ENCODE measurements around the gene MYLIP. TPM values are rescaled to one million over a fixed set of nuclear protein-coding genes. Genes with fewer than 3 reads are reported as not detected.

The MYLIP gene
- total and polyA plus RNA-seq, 2 of the 4 experiments (the other 2 are of a cell fraction) = 1.8 to 3.2 TPM

DNA sequence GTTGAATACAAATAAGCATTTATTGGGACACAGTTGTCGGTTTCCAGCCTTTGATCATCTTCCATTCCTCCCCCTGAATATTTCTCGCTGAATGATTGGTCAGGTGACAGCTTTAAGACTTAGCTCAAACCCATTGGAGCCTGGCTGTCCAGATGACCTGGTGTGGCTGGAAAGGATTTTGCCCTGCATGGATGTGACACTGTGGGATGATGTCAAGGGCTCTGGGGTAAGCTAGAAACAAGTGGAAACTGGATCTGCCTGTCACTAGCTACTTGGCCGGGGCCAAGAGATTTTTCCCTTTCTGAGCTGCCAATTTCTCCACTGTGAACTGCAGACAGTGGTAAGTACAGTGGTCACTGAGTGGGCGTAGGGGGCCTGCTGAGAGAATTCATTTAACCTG is 41.9 kb upstream of the MYLIP start:
- in situ Hi-C loops (cut with MboI; ENCODE audit: low sequenced_read_pairs) (no loop called here), intact Hi-C loops (cut with micrococcal nuclease) (no loop called here), dilution Hi-C loops (cut with HindIII; ENCODE audit: low sequenced_read_pairs, unreplicated experiment) (no loop called here)
- H4K91ac ChIP-seq (ENCODE audit: insufficient read depth, low read depth, low read length) = no peak overlapping the region
- H2BK5ac ChIP-seq (ENCODE audit: low read depth, low read length, poor library complexity, severe bottlenecking) = no peak overlapping the region
- H4K8ac ChIP-seq (ENCODE audit: low read depth in 2 of 2, low read length in 2 of 2) = no peak overlapping the region
- no peak overlapping the region for H2AK5ac ChIP-seq (ENCODE audit: low read depth, low read length)
- no peak overlapping the region for H2BK15ac ChIP-seq (ENCODE audit: low read depth, low read length)
- WGBS, 2 experiments (ENCODE audit: extremely low coverage in 2 of 2, insufficient read length in 1 of 2) = no CpG with 5 or more reads among the region's 4 CpGs
- H3K9ac ChIP-seq (ENCODE audit: low read depth, low read length) = no peak overlapping the region
- TF ChIP-seq RAD21 (IDR thresholded peaks at IDR 0.05; ENCODE audit: low read length) (no peak), MAFK (IDR thresholded peaks at IDR 0.05; ENCODE audit: low read depth, low read length) (no peak), ELK1 (IDR thresholded peaks at IDR 0.05; ENCODE audit: borderline replicate concordance, low read depth, low read length) (no peak), SMC3 (IDR thresholded peaks at IDR 0.05; ENCODE audit: low read depth, low read length) (no peak), CHD1 (IDR thresholded peaks at IDR 0.05; ENCODE audit: low read depth, low read length) (no peak), FOS (IDR thresholded peaks at IDR 0.05; ENCODE audit: low read depth, low read length) (no peak), NFE2L2 (IDR thresholded peaks at IDR 0.05; ENCODE audit: low read depth, low read length) (no peak), USF2 (IDR thresholded peaks at IDR 0.05; ENCODE audit: low read depth, low read length) (no peak), BHLHE40 (IDR thresholded peaks at IDR 0.05; ENCODE audit: low read depth, low read length) (no peak), RFX5 (IDR thresholded peaks at IDR 0.05; ENCODE audit: low read depth, low read length) (no peak), MXI1 (IDR thresholded peaks at IDR 0.05; ENCODE audit: borderline replicate concordance, low read depth, low read length) (no peak), CTCF (conservative IDR thresholded peaks at IDR 0.05; ENCODE audit: low read depth, low read length) (no peak)
- POLR2A ChIA-PET (ENCODE audit: unreplicated experiment) = no interaction called here
- H3K79me1 ChIP-seq (ENCODE audit: low read depth in 1 of 2, low read length in 2 of 2) = no peaks in the 10 kb centered on the region
- no peaks in the 10 kb centered on the region for H4K20me1 ChIP-seq (ENCODE audit: insufficient read depth, low read length)
- H2BK20ac ChIP-seq (ENCODE audit: low read depth, low read length) = no peak overlapping the region
- no peak overlapping the region for H3K14ac ChIP-seq (replicated peaks; ENCODE audit: low read depth, low read length)
- no peak overlapping the region for H2BK120ac ChIP-seq (ENCODE audit: low read depth, low read length)
- H4K5ac ChIP-seq (ENCODE audit: low read depth, low read length) = no peak overlapping the region
- H3K18ac ChIP-seq (ENCODE audit: low read depth, low read length) = no peak overlapping the region
- no peak overlapping the region for H3K56ac ChIP-seq (ENCODE audit: extremely low read depth, insufficient read depth, low read length)
- DNase-seq (no peak), ATAC-seq (ENCODE audit: low read depth) (no peak)
- no peak overlapping the region for H2AFZ ChIP-seq (replicated peaks; ENCODE audit: low read length, poor library complexity)
- no peaks in the 10 kb centered on the region for H3K9me3 ChIP-seq (ENCODE audit: control insufficient read depth, insufficient read depth, low read length)
- no peak overlapping the region for H3K4me3 ChIP-seq (ENCODE audit: insufficient read depth, low read depth, low read length)
- no peaks in the 10 kb centered on the region for H3K9me1 ChIP-seq (ENCODE audit: insufficient read depth, low read length)
- no peak overlapping the region for H2AK9ac ChIP-seq (replicated peaks; ENCODE audit: low read depth, low read length, poor library complexity)
- no peaks in the 10 kb centered on the region for H3K36me3 ChIP-seq (ENCODE audit: control insufficient read depth, insufficient read depth, low read length)
- no peak overlapping the region for H3K4ac ChIP-seq (ENCODE audit: low read depth, low read length)
- no peak overlapping the region for H3K4me2 ChIP-seq (ENCODE audit: low read depth, low read length)
- no peak overlapping the region for H3K23ac ChIP-seq (ENCODE audit: low read depth, low read length)
- no peak overlapping the region for H3K27ac ChIP-seq (ENCODE audit: insufficient read depth, low read length)
- H3K27me3 ChIP-seq (ENCODE audit: control insufficient read depth, insufficient read depth, low read length) = peaks cover 19% of the 10 kb centered on the region
- BruUV-seq (replicated peaks) = no TSS peak
- H3K4me1 ChIP-seq (ENCODE audit: control insufficient read depth, insufficient read depth, low read length) = no peaks in the 10 kb centered on the region
- CTCF ChIA-PET = no interaction called here
